Gastroesophageal sphincter (tissue), 4 donors: ENCODE measurements around the gene KLC1. TPM values are rescaled to one million over a fixed set of nuclear protein-coding genes. Genes with fewer than 3 reads are reported as not detected.

Source experiments
- ATAC-seq: fragments of 150-250 bp; one replicate; pipeline ENCODE4 v1.9.1; 2016; ENCODE audit warnings: mild to moderate bottlenecking, moderate library complexity
- H3K27ac ChIP-seq, 4 donors: fragments of 200-600 bp; sonication (generic) in 3 of 4; 1 replicate in 3 of 4; 2 replicates in 1 of 4; pipeline ENCODE4 v1.5.1; 2016 to 2019
- H3K27me3 ChIP-seq: fragments of 200-600 bp; sonication (generic); one replicate; pipeline ENCODE4 v1.5.1; 2019
- H3K36me3 ChIP-seq, 2 donors: fragments of 200-600 bp; sonication (generic); one replicate each; pipeline ENCODE4 v1.5.1; 2019; ENCODE audit warnings: control low read depth in 1 of 2
- H3K4me1 ChIP-seq, 3 donors: fragments of 200-600 bp; sonication (generic); 1 replicate in 2 of 3; 2 replicates in 1 of 3; pipeline ENCODE4 v1.5.1; 2016 to 2019; ENCODE audit warnings: control low read depth in 2 of 3
- H3K4me3 ChIP-seq, 2 donors: fragments of 200-600 bp; sonication (generic); one replicate each; pipeline ENCODE4 v1.5.1; 2019; ENCODE audit warnings: mild to moderate bottlenecking in 1 of 2, moderate library complexity in 1 of 2
- H3K9me3 ChIP-seq, 3 donors: fragments of 200-600 bp; sonication (generic); one replicate each; pipeline ENCODE4 v1.5.1; 2017 to 2019; ENCODE audit warnings: control low read depth in 2 of 3
- EP300 ChIP-seq: sonication (generic); formaldehyde crosslinking; IDR thresholded peaks from one replicate; pipeline ENCODE4 v1.6.1; 2017; ENCODE audit warnings: antibody characterized with exemption, mild to moderate bottlenecking
- POLR2A ChIP-seq, 2 donors: fragments of 450-650 bp; IDR thresholded peaks; one replicate each; pipeline ENCODE4 v1.6.1; 2017; ENCODE audit warnings: antibody characterized with exemption in 2 of 2, mild to moderate bottlenecking in 2 of 2, moderate library complexity in 1 of 2
- POLR2AphosphoS5 ChIP-seq: sonication (generic); formaldehyde crosslinking; IDR thresholded peaks from one replicate; pipeline ENCODE4 v1.6.1; 2017; ENCODE audit warnings: antibody characterized with exemption
- WGBS, 2 donors: methylation state at CpG; one replicate each; pipeline ENCODE4 v1.1.5; 2018; ENCODE audit warnings: low coverage in 1 of 2; 5-methylcytosine and 5-hydroxymethylcytosine counted together
- total RNA-seq, 4 donors: library from RNA; depleted of rRNA; stranded (reverse); fragments of >200 nt; gene quantifications; one replicate each; pipeline ENCODE4 v1.1.0, GENCODE V29; 2016
- TF ChIP-seq, protein P1 (sequence below), 4 experiments: fragments of 200-600 bp in 2 of 4; fragments of 450-650 bp in 2 of 4; sonication (generic) in 1 of 4; IDR thresholded peaks; one replicate each; pipeline ENCODE4 v1.5.1; 2017 to 2019; ENCODE audit warnings: antibody characterized with exemption in 4 of 4, mild to moderate bottlenecking in 2 of 4, moderate library complexity in 2 of 4

KLC1 gene
- total RNA-seq, 4 donors from 2014 or later: 275 to 390 (median 339) TPM

DNA sequence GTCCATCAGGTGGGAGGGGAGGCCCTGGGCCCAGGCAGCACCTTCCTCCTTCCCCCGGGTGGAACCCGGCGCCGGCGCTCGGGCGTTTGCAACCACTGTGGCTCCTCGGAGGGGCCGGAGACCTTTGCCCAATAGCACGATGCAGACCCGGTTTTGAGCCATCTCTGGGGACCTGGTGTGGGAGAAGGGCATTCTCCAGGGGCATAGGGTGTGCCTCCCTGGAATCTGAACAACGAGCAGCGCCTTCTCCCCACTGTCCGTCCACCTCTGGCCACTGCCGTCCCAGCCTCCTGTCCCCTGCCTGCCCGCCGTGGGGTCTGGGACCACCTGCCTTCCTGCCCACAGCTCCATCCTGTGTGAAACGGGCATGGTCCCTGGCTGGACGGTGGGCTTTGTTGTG lies 99.1 kb downstream of the KLC1 start:
- ATAC-seq: no peak
- peak overlapping the region in 1 of 4 donors; percentile 68 for H3K27ac ChIP-seq
- no peaks in the 10 kb centered on the region for H3K9me3 ChIP-seq
- peaks cover 9 to 100% (median 24%) of the 10 kb centered on the region in 3 donors for H3K4me1 ChIP-seq
- TF ChIP-seq POLR2A (IDR thresholded peaks at IDR 0.05): no peak
- no peak for TF ChIP-seq EP300
- TF ChIP-seq, protein P1, sequence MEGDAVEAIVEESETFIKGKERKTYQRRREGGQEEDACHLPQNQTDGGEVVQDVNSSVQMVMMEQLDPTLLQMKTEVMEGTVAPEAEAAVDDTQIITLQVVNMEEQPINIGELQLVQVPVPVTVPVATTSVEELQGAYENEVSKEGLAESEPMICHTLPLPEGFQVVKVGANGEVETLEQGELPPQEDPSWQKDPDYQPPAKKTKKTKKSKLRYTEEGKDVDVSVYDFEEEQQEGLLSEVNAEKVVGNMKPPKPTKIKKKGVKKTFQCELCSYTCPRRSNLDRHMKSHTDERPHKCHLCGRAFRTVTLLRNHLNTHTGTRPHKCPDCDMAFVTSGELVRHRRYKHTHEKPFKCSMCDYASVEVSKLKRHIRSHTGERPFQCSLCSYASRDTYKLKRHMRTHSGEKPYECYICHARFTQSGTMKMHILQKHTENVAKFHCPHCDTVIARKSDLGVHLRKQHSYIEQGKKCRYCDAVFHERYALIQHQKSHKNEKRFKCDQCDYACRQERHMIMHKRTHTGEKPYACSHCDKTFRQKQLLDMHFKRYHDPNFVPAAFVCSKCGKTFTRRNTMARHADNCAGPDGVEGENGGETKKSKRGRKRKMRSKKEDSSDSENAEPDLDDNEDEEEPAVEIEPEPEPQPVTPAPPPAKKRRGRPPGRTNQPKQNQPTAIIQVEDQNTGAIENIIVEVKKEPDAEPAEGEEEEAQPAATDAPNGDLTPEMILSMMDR (IDR thresholded peaks at IDR 0.05): no peak
- no peak for TF ChIP-seq POLR2AphosphoS5
- H3K27me3 ChIP-seq: no peaks in the 10 kb centered on the region
- peaks cover 0 to 82% of the 10 kb centered on the region in 2 donors for H3K36me3 ChIP-seq
- WGBS, 2 donors: 74% methylated on average over 7 of the region's 19 CpGs; no CpG with 5 or more reads in 1 of the 2 donors
- no peak overlapping the region for H3K4me3 ChIP-seq

DNA sequence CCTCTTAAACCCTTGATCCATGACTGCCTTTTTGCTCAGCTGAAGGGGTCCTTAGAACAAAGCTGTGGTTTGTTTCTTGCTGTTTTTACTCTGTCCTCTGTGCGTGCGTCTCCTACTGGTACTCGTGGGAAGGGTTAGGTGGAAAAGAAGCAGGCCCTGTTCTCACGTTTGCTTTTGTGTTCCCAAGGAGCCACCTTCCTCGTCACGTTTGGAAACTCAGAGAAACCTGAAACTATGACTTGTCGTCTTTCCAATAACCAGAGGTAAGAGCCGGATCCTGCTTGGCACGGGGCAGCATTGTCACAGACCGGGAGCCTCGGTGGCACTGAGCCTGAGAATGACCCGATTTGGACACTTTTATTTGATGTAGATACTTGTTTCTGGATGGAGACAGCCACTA lies 99.7 kb downstream of the KLC1 start:
- Histone ChIP-seq H3K4me1 (peaks cover 4 to 100% (median 18%) of the 10 kb centered on the region in 3 donors), H3K36me3 (peaks cover 0 to 88% of the 10 kb centered on the region in 2 donors), H3K9me3 (no peaks in the 10 kb centered on the region), H3K27me3 (no peaks in the 10 kb centered on the region), H3K27ac (peak overlapping the region in 1 of 4 donors; percentile 68), H3K4me3 (no peak overlapping the region)
- no peak for ATAC-seq
- WGBS, 2 donors: 71 to 76% methylated on average over 6 to 8 of the region's 12 CpGs
- TF ChIP-seq, protein P1 (IDR thresholded peaks at IDR 0.05): no peak
- TF ChIP-seq EP300: no peak
- no peak for TF ChIP-seq POLR2AphosphoS5
- no peak for TF ChIP-seq POLR2A (IDR thresholded peaks at IDR 0.05)

DNA sequence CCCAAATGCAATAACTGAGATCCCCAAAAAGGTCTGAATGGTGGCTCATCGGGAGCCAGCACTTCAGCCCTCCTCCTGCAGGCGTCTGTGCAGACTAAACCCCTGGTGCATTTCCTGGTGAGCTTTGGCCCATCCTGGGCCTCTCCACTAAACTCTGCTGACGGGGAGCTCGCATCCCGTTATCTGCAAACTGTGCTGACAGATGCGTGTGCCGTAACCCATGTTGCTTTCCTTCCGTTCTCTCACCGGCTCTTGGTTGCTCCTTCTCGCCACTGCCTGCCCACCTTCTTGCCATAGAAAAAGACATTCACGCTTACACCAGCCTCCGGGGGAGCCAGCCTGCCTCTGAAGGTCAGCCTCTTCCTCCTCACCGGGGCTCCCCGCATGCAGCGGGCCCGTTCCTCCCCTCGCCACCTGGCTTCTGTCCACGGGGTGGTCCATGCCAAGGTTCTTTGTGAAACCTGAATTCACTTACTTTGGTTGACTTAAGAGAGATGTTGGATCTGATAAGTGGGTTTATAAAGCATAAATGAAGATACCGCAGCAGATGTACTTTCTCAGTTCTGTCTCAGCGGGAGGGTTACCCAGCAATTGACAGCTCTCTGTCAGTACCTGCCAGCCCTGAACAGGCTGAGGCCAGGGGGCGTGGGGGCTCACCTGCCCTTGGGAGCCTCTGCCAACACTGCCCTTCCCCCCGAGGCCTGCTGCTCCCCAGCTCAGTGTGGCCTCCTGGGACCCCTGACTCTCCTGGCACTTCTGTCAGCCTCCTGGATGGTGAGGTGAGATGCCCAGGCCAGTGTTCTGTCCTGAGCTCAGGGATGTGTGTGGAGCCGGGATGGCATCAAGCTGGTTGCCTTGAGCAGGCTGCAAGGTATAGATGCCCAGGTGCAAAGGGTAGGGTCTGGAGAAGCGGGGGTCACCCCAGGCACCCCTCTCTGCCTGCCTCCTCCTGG lies 100.8 kb downstream of the KLC1 start:
- no peaks in the 10 kb centered on the region for H3K27me3 ChIP-seq
- no peaks in the 10 kb centered on the region for H3K9me3 ChIP-seq
- no peak overlapping the region for H3K4me3 ChIP-seq
- TF ChIP-seq EP300 (no peak), POLR2AphosphoS5 (no peak), POLR2A (IDR thresholded peaks at IDR 0.05) (no peak)
- TF ChIP-seq, protein P1 (IDR thresholded peaks at IDR 0.05): no peak
- peaks cover 0 to 97% of the 10 kb centered on the region in 2 donors for H3K36me3 ChIP-seq
- H3K27ac ChIP-seq: peak overlapping the region in 3 of 4 donors; percentile 4 to 68 (median 42)
- WGBS, 2 donors: 80 to 81% methylated on average over 1 to 15 of the region's 24 CpGs
- H3K4me1 ChIP-seq: peaks cover 0 to 100% (median 10%) of the 10 kb centered on the region in 3 donors
- no peak for ATAC-seq

DNA sequence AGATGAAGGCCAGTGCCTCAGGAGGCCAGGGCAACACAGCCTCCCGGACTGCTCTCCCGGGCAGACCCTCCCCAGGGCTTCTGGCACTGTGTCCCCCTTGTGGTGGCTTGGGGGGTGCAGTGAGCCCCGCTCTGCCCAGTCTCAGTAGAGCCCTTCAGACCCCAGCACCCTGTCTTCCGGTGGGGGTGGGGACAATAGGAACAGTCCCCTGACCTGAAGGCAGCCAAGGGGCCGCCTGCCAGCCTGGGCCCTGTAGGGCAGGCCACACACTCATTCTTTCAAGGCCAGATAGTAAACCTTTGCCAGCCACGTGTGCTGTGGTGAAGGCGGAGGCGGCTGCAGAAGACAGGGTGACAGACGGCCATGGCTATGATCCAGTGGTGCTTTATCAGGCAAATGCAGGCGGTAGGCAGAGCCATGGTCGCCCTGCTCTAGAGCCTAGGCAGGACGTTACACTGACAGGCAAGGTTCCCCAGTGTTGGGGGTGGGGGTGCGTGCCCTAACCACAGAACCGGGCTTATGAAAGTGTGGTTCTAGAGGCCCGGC lies 101.6 kb downstream of the KLC1 start:
- Histone ChIP-seq H3K4me1 (peaks cover 3 to 100% (median 17%) of the 10 kb centered on the region in 3 donors), H3K36me3 (peaks cover 0 to 97% of the 10 kb centered on the region in 2 donors), H3K9me3 (no peaks in the 10 kb centered on the region), H3K27ac (peak overlapping the region in 3 of 4 donors; percentile 4 to 68 (median 42)), H3K27me3 (no peaks in the 10 kb centered on the region), H3K4me3 (no peak overlapping the region)
- peak; percentile 68 for ATAC-seq
- TF ChIP-seq POLR2AphosphoS5 (peak; percentile 79), POLR2A (IDR thresholded peaks at IDR 0.05) (no peak), EP300 (no peak)
- TF ChIP-seq, protein P1 (IDR thresholded peaks at IDR 0.05): peak in 1 of 4 experiments; percentile 14
- WGBS, 2 donors: 38 to 75% methylated on average over 2 to 4 of the region's 15 CpGs
